ENCODE measurements around the gene DGLUCY. TPM values are rescaled to one million over a fixed set of nuclear protein-coding genes. Genes with fewer than 3 reads are reported as not detected.

Gene DGLUCY
- total and polyA plus RNA-seq, 2 of the 8 experiments (the other 6 are each of a cell fraction or from before 2014, with no cell fraction given) = 24.9 to 31.8 TPM

DNA sequence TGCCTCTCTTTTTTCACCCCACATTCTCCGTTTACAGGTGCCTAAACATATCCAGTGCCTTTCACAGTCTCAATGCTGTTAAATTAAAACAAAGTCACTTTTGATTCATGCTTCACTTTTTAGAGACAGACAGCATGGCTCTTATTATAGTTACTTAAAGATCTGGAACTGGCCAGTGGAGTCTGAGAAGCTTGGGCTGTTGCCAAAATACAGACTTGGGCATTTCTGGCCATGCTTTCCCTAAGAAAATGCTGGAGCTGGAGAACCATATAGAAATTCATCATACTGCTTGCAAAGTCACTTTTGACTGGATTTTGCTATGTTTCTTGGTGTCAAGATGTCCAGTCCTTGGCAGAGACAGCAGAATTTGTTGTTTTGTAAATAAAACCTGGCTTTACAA, 142.8 kb downstream of the DGLUCY start:
- Histone ChIP-seq H3K4me2 (ENCODE audit: insufficient read depth in 1 of 2, low read depth in 2 of 2, low read length in 2 of 2) (no peak overlapping the region), H3K56ac (replicated peaks; ENCODE audit: insufficient read length, low read depth, low read length) (no peak overlapping the region), H3K4me3 (ENCODE audit: extremely low read depth in 1 of 4, insufficient read depth in 2 of 4, low read depth in 3 of 4, low read length in 4 of 4) (no peak overlapping the region), H4K5ac (ENCODE audit: insufficient read length, low read depth, low read length) (no peak overlapping the region), H3K79me2 (ENCODE audit: control insufficient read depth in 1 of 2, insufficient read depth in 2 of 2, low read length in 2 of 2) (no peaks in the 10 kb centered on the region), H3K4ac (replicated peaks; ENCODE audit: insufficient read length, low read depth, low read length) (no peak overlapping the region), H2BK5ac (ENCODE audit: low read depth, low read length) (no peak overlapping the region), H3K27ac (ENCODE audit: low read depth, low read length) (no peak overlapping the region), H2BK15ac (ENCODE audit: low read length) (no peak overlapping the region), H2BK12ac (ENCODE audit: low read depth, low read length) (no peak overlapping the region), H3K14ac (ENCODE audit: insufficient read length) (no peak overlapping the region), H3K36me3 (ENCODE audit: control insufficient read depth in 2 of 4, insufficient read depth in 4 of 4, low read length in 3 of 4) (no peaks in the 10 kb centered on the region), H3K23me2 (ENCODE audit: low read depth, low read length) (peaks cover 15% of the 10 kb centered on the region), H2BK20ac (ENCODE audit: low read length) (no peak overlapping the region), H3K18ac (ENCODE audit: extremely low read depth, low read length) (no peak overlapping the region), H2BK120ac (replicated peaks; ENCODE audit: low read depth, low read length) (no peak overlapping the region), H3K9ac (replicated peaks in 1 of 4; ENCODE audit: extremely low read depth in 1 of 4, low read depth in 3 of 4, low read length in 3 of 4) (no peak overlapping the region), H3K79me1 (ENCODE audit: low read depth, low read length) (no peaks in the 10 kb centered on the region), H3K27me3 (replicated peaks in 1 of 4; ENCODE audit: control insufficient read depth in 3 of 4, extremely low read depth in 1 of 4, insufficient read depth in 3 of 4, low read length in 3 of 4) (peaks cover 0 to 16% (median 9%) of the 10 kb centered on the region in 4 experiments; a peak in 6 of 7 replicates), H3K9me3 (ENCODE audit: insufficient read depth in 2 of 2, low read depth in 1 of 2, low read length in 1 of 2) (no peaks in the 10 kb centered on the region), H4K91ac (replicated peaks; ENCODE audit: insufficient read length, low read length) (no peak overlapping the region), H3K23ac (ENCODE audit: insufficient read length) (no peak overlapping the region), H3K4me1 (replicated peaks in 1 of 4; ENCODE audit: control insufficient read depth in 3 of 4, insufficient read depth in 4 of 4, low read length in 3 of 4) (peaks cover 0 to 10% (median 8%) of the 10 kb centered on the region in 4 experiments; a peak in 6 of 7 replicates), H2AK5ac (ENCODE audit: low read depth, low read length) (no peak overlapping the region), H2AFZ (ENCODE audit: low read length) (no peak overlapping the region), H4K20me1 (replicated peaks in 1 of 2; ENCODE audit: control insufficient read depth in 1 of 2, insufficient read depth in 2 of 2, low read length in 2 of 2) (no peaks in the 10 kb centered on the region), H4K8ac (ENCODE audit: extremely low read depth, insufficient read depth, low read length) (no peak overlapping the region)
- POLR2A ChIA-PET (ENCODE audit: partially characterized antibody) = interaction anchor here (1.2 to 1.4 kb wide), 3 partner anchors 12 to 79 kb away, joined by 3 to 5 read pairs (median 3); partner anchors contain the start of gene GPR68
- FAIRE-seq (no peak), DNase-seq (ENCODE audit: low read depth in 1 of 2, low spot score in 2 of 2) (no peak)
- CTCF ChIA-PET (ENCODE audit: partially characterized antibody) = interaction anchor here (0.9 to 3.7 kb wide), 10 partner anchors 12 to 706 kb away, joined by 4 to 20 read pairs (median 8); partner anchors contain the start of gene GPR68
- WGBS, 2 experiments (ENCODE audit: extremely low coverage in 1 of 2, insufficient coverage in 1 of 2, insufficient read length in 1 of 2, insufficient replicate concordance in 2 of 2, low coverage in 1 of 2, low lambda C conversion rate in 2 of 2, missing lambda C conversion rate in 1 of 2) = 95% methylated on average over 1 of the region's 1 CpG; no CpG with 5 or more reads in 1 of the 2 experiments
- no peak for TF ChIP-seq EZH2 (IDR thresholded peaks at IDR 0.05; ENCODE audit: low read depth, low read length, severe bottlenecking)
- TF ChIP-seq, protein P1, sequence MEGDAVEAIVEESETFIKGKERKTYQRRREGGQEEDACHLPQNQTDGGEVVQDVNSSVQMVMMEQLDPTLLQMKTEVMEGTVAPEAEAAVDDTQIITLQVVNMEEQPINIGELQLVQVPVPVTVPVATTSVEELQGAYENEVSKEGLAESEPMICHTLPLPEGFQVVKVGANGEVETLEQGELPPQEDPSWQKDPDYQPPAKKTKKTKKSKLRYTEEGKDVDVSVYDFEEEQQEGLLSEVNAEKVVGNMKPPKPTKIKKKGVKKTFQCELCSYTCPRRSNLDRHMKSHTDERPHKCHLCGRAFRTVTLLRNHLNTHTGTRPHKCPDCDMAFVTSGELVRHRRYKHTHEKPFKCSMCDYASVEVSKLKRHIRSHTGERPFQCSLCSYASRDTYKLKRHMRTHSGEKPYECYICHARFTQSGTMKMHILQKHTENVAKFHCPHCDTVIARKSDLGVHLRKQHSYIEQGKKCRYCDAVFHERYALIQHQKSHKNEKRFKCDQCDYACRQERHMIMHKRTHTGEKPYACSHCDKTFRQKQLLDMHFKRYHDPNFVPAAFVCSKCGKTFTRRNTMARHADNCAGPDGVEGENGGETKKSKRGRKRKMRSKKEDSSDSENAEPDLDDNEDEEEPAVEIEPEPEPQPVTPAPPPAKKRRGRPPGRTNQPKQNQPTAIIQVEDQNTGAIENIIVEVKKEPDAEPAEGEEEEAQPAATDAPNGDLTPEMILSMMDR (IDR thresholded peaks at IDR 0.05; ENCODE audit: control extremely low read depth in 1 of 3, insufficient read depth in 1 of 3, low read depth in 1 of 3, low read length in 3 of 3) = no peak
- no peak for TF ChIP-seq POU5F1 (IDR thresholded peaks at IDR 0.05; ENCODE audit: low read depth, low read length)
- TF ChIP-seq EGR1 (IDR thresholded peaks at IDR 0.05; ENCODE audit: borderline replicate concordance, low read depth, low read length) = no peak
- no peak for TF ChIP-seq BCL11A (IDR thresholded peaks at IDR 0.05; ENCODE audit: low read depth in 2 of 2, low read length in 2 of 2)
